ENCODE measurements around the gene NEBL.

- no peak for TF ChIP-seq CTCF (IDR thresholded peaks at IDR 0.05; ENCODE audit: low read length)
- TF ChIP-seq EZH2 (IDR thresholded peaks at IDR 0.05; ENCODE audit: borderline replicate concordance, low read length): no peak
Measured at GRCh38 chr10:20742737-20743541, 154.2 kb downstream of the NEBL start.
